ENCODE data around the gene GRIA4.

Gene GRIA4

DNA sequence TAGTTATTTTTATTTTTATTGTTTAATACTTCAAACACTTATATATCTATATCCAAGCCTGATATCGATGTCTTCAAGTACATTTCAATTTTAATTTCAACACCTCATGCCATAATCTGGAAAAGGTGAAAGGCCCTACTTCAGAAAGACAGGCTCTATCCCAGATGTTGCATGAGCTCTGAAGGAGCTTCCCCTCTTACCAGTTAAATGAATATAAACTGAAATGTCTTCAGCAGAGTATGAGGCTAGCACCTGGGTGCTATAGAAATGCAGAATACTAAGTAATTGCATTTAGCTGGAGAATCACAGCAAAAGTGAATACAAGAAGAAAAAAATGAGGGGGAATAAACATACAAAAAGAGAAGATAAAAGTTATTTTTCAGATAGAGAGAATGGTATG, 11.5 kb upstream of the GRIA4 start:
- TF ChIP-seq POLR2AphosphoS5 (IDR thresholded peaks at IDR 0.05; ENCODE audit: low read depth, low read length) (no peak), FOXP2 (optimal IDR thresholded peaks at IDR 0.05; ENCODE audit: borderline replicate concordance, extremely low read depth, extremely low read length, insufficient read depth) (no peak), TAF1 (IDR thresholded peaks at IDR 0.05; ENCODE audit: borderline replicate concordance, insufficient read depth, low read length) (no peak), SIN3A (IDR thresholded peaks at IDR 0.05; ENCODE audit: borderline replicate concordance, insufficient read depth, low read length) (no peak)
- TF ChIP-seq, protein P1, sequence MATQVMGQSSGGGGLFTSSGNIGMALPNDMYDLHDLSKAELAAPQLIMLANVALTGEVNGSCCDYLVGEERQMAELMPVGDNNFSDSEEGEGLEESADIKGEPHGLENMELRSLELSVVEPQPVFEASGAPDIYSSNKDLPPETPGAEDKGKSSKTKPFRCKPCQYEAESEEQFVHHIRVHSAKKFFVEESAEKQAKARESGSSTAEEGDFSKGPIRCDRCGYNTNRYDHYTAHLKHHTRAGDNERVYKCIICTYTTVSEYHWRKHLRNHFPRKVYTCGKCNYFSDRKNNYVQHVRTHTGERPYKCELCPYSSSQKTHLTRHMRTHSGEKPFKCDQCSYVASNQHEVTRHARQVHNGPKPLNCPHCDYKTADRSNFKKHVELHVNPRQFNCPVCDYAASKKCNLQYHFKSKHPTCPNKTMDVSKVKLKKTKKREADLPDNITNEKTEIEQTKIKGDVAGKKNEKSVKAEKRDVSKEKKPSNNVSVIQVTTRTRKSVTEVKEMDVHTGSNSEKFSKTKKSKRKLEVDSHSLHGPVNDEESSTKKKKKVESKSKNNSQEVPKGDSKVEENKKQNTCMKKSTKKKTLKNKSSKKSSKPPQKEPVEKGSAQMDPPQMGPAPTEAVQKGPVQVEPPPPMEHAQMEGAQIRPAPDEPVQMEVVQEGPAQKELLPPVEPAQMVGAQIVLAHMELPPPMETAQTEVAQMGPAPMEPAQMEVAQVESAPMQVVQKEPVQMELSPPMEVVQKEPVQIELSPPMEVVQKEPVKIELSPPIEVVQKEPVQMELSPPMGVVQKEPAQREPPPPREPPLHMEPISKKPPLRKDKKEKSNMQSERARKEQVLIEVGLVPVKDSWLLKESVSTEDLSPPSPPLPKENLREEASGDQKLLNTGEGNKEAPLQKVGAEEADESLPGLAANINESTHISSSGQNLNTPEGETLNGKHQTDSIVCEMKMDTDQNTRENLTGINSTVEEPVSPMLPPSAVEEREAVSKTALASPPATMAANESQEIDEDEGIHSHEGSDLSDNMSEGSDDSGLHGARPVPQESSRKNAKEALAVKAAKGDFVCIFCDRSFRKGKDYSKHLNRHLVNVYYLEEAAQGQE (IDR thresholded peaks at IDR 0.05; ENCODE audit: insufficient read depth in 1 of 2, low read depth in 2 of 2, low read length in 2 of 2), result no peak

DNA sequence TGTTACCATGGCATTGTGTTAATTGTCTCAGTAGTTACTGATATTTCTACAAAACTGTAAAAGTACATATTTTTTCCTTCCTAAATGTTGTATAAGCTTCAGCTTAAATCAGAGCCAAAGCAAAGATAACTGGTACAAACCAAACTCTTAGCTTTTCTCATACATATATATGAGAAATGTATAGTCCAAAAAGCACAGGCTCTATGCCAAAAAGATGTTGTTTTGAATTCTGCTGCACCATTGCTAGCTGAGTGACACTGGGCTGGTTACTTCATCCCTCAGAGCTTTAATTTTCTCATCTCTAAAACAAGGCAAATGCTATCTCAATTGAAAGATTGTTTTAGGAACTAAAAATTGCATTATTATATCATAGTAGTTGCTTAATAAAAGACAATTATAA, 6.7 kb upstream of the GRIA4 start:
- TF ChIP-seq, protein P1 (IDR thresholded peaks at IDR 0.05; ENCODE audit: insufficient read depth in 1 of 2, low read depth in 2 of 2, low read length in 2 of 2), result no peak
- no peak for TF ChIP-seq POLR2AphosphoS5 (IDR thresholded peaks at IDR 0.05; ENCODE audit: low read depth, low read length)
- no peak for TF ChIP-seq TAF1 (IDR thresholded peaks at IDR 0.05; ENCODE audit: borderline replicate concordance, insufficient read depth, low read length)
- no peak for TF ChIP-seq SIN3A (IDR thresholded peaks at IDR 0.05; ENCODE audit: borderline replicate concordance, insufficient read depth, low read length)
- TF ChIP-seq FOXP2 (optimal IDR thresholded peaks at IDR 0.05; ENCODE audit: borderline replicate concordance, extremely low read depth, extremely low read length, insufficient read depth), result no peak

DNA sequence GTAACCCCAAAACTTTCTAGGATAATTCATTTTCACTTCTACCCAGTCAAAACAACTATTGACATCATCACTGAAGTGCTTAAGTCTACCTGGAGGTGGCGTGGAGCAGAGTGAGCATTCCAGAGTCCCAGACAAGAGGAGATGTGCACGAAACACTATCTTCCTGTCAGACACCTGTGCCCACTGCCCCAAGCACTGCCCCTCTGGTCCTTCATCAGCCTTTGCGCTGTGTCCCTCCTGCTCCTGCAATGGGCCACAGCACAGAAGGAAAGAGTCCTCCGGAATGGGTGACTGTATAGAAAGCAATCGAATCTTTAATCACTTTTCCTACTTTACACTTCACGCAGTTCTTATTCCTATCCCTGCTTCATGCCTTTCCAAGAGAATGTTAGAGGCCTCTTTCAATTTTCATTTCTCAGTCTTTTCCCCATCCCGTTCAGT, 512 bp upstream of the GRIA4 start:
- TF ChIP-seq SIN3A (IDR thresholded peaks at IDR 0.05; ENCODE audit: borderline replicate concordance, insufficient read depth, low read length), result no peak
- no peak for TF ChIP-seq TAF1 (IDR thresholded peaks at IDR 0.05; ENCODE audit: borderline replicate concordance, insufficient read depth, low read length)
- TF ChIP-seq, protein P1 (IDR thresholded peaks at IDR 0.05; ENCODE audit: insufficient read depth in 1 of 2, low read depth in 2 of 2, low read length in 2 of 2), result no peak
- no peak for TF ChIP-seq FOXP2 (optimal IDR thresholded peaks at IDR 0.05; ENCODE audit: borderline replicate concordance, extremely low read depth, extremely low read length, insufficient read depth)
- TF ChIP-seq POLR2AphosphoS5 (IDR thresholded peaks at IDR 0.05; ENCODE audit: low read depth, low read length), result no peak

DNA sequence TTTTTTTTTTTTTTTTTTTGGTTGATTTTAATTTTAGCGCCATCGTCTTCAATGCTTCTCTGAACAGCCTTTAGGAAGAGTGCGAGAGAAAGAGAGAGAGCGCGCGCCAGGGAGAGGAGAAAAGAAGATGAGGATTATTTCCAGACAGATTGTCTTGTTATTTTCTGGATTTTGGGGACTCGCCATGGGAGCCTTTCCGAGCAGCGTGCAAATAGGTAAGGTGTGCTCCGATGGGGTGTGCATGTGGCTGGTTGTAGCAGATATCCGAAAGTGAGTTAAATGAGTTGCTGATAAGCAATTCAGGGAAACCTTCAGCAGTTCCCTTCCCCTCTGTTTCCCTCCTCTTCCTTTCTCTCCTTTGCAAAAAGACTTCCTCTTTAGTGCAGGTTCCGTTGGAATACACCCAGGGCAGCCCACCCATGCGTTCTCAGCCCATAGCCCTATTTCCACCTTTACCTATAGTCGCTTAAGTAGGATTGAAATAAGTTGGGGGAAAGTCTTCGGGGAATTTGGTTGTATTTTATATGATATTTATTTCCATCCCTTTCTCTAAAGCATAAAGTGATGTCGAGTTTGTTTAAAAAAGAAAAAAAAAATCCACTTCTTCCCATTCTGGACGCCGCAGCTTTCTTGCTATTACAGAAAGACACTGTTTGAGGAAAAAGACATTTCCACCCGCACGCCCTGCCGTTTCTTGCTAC, 1.1 kb downstream of the GRIA4 start:
- TF ChIP-seq TAF1 (IDR thresholded peaks at IDR 0.05; ENCODE audit: borderline replicate concordance, insufficient read depth, low read length), result no peak
- no peak for TF ChIP-seq POLR2AphosphoS5 (IDR thresholded peaks at IDR 0.05; ENCODE audit: low read depth, low read length)
- TF ChIP-seq SIN3A (IDR thresholded peaks at IDR 0.05; ENCODE audit: borderline replicate concordance, insufficient read depth, low read length), result no peak
- TF ChIP-seq, protein P1 (IDR thresholded peaks at IDR 0.05; ENCODE audit: insufficient read depth in 1 of 2, low read depth in 2 of 2, low read length in 2 of 2), result no peak
- no peak for TF ChIP-seq FOXP2 (optimal IDR thresholded peaks at IDR 0.05; ENCODE audit: borderline replicate concordance, extremely low read depth, extremely low read length, insufficient read depth)

Measured in PFSK-1 (cell line).